ENCODE measurements around the gene POLR2J.
"Not testable (repeated sequence)": the region's sequence is repeated elsewhere in the genome, so short reads cannot be mapped to it uniquely, and the experiment has no call there.

POLR2J gene

DNA sequence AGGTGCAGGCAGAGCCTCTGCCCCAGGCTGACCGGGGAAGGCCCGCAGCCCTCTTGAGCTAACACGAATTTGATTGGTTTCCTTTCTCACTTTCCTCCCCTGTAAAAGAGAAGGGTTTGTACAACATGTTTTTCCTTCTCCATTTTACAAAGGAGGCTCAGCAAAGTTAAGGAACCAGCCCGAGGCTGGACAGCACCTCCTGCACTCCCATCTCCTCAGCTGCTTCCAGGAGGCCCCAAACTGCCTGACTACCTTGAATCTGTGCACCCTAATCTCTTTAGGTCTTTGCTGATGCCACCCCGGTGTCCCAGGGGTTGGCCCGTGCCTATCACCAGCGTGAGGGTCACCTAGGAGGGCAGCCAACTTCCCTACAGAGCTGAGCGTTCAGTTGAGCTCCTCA is 18.3 kb downstream of the POLR2J start:
- TF ChIP-seq, protein P1, sequence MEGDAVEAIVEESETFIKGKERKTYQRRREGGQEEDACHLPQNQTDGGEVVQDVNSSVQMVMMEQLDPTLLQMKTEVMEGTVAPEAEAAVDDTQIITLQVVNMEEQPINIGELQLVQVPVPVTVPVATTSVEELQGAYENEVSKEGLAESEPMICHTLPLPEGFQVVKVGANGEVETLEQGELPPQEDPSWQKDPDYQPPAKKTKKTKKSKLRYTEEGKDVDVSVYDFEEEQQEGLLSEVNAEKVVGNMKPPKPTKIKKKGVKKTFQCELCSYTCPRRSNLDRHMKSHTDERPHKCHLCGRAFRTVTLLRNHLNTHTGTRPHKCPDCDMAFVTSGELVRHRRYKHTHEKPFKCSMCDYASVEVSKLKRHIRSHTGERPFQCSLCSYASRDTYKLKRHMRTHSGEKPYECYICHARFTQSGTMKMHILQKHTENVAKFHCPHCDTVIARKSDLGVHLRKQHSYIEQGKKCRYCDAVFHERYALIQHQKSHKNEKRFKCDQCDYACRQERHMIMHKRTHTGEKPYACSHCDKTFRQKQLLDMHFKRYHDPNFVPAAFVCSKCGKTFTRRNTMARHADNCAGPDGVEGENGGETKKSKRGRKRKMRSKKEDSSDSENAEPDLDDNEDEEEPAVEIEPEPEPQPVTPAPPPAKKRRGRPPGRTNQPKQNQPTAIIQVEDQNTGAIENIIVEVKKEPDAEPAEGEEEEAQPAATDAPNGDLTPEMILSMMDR (IDR thresholded peaks at IDR 0.05; ENCODE audit: low read depth, low read length, missing control alignments): no peak
- DNase-seq (ENCODE audit: extremely low read depth, low read depth): no peak
- H3K4me3 ChIP-seq (replicated peaks; ENCODE audit: low read depth, low read length): no peak overlapping the region

DNA sequence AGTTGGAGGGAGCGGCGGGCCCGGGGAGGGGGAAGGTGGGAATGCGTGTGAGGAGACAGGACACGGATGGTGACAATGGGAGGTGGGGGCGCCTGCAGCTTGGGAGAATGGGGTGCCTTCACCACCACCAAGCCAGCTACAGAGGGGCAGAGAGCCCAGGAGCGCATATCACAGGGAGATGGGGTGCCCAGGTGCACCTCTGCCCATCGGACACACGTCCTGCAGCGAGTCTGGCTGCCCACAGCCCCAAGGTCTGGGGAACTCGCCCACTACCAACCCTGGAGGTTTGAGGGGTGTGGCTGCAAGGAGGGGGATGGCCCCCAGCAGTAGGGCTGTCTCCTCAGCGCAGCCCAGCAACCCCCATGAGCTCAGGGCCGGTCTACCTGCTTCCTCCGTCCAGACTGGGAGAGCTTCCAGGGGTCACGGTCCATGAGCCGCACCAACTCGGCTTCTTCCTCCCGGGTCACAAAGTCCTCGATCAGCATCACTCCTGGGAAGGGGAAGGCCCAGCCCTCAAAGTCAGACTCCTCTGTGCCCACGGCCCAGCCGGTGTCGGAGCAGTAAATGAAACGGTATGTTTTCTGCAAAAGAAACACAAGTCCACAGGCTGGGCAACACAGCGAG is 19.4 kb downstream of the POLR2J start:
- TF ChIP-seq, protein P1 (IDR thresholded peaks at IDR 0.05; ENCODE audit: low read depth, low read length, missing control alignments): no peak
- no peak for DNase-seq (ENCODE audit: extremely low read depth, low read depth)
- H3K4me3 ChIP-seq (replicated peaks; ENCODE audit: low read depth, low read length): no peak overlapping the region

DNA sequence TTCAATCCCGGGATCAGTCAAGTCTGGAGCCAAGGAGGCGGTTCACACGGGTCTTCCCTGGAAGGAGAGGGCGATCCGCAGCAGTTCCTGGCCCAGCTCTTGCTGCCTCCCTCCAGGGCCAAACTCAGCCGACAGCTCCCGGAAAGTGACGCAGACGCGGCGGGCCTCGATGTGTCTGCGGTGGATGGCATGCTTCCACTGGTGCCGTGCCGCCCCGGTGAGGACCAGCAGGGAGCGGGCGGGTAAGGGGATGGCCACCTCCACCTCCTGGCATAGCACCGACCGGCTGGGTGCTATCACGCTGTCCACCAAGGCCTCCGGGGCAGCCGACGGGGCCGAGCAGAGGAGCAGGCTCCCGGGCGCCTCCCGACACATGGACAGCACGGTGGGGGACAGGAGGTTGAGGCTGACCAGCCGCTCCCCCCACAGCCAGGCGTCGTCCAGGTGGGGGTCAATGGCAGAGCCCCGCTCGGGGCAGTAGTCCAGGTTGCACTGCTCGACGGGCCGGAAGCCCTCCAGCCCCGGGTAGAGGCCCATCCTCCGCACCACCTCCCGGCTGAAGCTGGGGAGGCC is 21.3 kb downstream of the POLR2J start:
- no peak for DNase-seq (ENCODE audit: extremely low read depth, low read depth)
- no peak overlapping the region for H3K4me3 ChIP-seq (replicated peaks; ENCODE audit: low read depth, low read length)
- TF ChIP-seq, protein P1 (IDR thresholded peaks at IDR 0.05; ENCODE audit: low read depth, low read length, missing control alignments): no peak

DNA sequence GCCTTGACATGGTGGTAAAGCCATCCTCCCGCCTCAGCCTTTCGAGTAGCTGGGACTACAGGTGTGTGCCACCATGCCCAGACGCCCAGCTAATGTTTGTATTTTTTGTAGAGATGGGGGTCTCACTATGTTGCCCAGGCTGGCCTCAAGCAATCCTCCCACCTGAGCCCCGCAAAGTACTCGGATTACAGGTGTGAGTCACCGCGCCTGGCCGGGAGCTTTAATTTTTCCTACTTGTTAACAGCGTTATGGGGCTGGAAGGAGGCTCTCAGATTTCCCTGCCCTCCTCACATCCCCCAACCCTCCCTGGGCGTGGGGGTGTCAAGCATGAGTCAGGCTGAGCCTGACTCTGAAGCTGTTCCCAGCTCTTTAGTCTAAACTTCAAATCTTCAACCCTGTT is 22.4 kb downstream of the POLR2J start:
- TF ChIP-seq, protein P1 (IDR thresholded peaks at IDR 0.05; ENCODE audit: low read depth, low read length, missing control alignments): no peak
- no peak overlapping the region for H3K4me3 ChIP-seq (replicated peaks; ENCODE audit: low read depth, low read length)
- DNase-seq (ENCODE audit: extremely low read depth, low read depth): peak; percentile 44

DNA sequence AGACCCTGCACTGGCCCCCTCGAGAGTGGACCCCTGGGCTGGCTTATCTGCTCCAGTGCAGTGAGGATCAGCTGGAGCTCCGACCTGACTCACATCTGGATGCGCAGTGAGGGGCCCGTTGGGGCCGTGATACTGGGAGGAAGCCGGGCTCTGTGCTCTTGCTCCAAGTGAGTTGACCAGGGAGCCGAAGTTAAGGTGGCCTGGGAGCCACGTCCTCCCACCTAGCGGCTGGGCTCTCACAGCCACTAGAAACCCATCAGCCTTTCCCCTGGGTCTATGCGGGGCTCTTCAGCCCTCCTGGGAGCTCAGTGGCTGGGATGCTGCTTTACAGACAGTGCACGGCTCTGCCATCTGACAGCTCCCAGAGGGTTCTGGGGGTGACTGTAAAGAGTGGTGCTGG is 23.1 kb downstream of the POLR2J start:
- H3K4me3 ChIP-seq (replicated peaks; ENCODE audit: low read depth, low read length): no peak overlapping the region
- DNase-seq (ENCODE audit: extremely low read depth, low read depth): no peak
- TF ChIP-seq, protein P1 (IDR thresholded peaks at IDR 0.05; ENCODE audit: low read depth, low read length, missing control alignments): no peak

DNA sequence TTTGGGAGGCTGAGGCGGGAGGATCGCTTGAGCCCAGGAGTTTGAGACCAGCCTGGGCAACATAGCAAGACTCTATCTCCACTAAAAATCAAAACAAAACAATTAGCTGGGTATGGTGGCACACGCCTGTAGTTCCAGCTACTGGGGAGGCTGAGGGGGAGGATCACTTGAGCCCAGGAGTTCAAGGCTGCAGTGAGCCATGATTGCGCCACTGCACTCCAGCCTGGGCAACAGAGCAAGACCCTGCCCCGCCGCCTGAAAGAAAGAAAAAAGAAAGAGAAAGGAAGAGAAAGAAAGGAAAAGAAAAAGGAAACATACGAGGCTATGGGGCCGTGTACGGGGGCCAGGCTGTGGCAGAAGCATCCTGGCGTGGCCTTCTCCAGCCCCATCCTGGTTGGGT is 23.8 kb downstream of the POLR2J start:
- not testable (repeated sequence) for H3K4me3 ChIP-seq (replicated peaks; ENCODE audit: low read depth, low read length); DNase-seq (ENCODE audit: extremely low read depth, low read depth)

DNA sequence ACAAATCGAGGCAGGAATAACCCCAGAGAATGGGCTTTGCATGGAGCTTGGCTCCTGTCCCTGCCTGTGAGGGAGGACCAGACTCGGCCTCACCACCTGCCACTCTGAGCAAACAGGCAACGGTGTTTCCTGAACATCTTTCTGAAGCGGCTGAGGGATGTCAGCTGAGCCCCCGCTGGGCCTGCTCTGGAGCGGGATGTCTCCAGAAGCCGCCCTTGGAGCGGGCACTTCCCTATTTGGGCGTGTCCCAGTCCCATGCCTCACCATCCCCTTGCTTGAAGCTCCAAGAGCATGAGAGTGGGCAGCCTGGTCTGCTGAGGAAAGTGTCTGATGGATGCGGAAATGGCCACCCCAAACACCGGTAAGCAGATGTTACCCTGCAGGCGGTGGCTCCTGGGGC is 24.3 kb downstream of the POLR2J start:
- TF ChIP-seq, protein P1 (IDR thresholded peaks at IDR 0.05; ENCODE audit: low read depth, low read length, missing control alignments): no peak
- H3K4me3 ChIP-seq (replicated peaks; ENCODE audit: low read depth, low read length): no peak overlapping the region
- DNase-seq (ENCODE audit: extremely low read depth, low read depth): no peak

All from HFF-Myc (cell line).